ES-I3 (cell line): Measurements from ENCODE around the gene MRLN.
"Not testable (repeated sequence)": the region's sequence is repeated elsewhere in the genome, so short reads cannot be mapped to it uniquely, and the experiment has no call there.

ENCODE experiments used
- H3K36me3 ChIP-seq: 2 replicates; pipeline ENCODE4 v1.6.1; 2013; ENCODE audit warnings: mild to moderate bottlenecking, low read length, control low read depth, moderate library complexity; ENCODE audit not compliant: insufficient read depth
- H3K4me1 ChIP-seq: 2 replicates; pipeline ENCODE4 v1.6.1; 2013; ENCODE audit warnings: mild to moderate bottlenecking, control low read depth, low read length; ENCODE audit not compliant: insufficient read depth
- H3K9ac ChIP-seq: 2 replicates; pipeline ENCODE4 v1.6.1; 2013; ENCODE audit warnings: low read depth, mild to moderate bottlenecking, low read length, moderate library complexity
- H3K9me3 ChIP-seq: 2 replicates; pipeline ENCODE4 v1.6.1; 2013; ENCODE audit warnings: mild to moderate bottlenecking, low read length, moderate library complexity; ENCODE audit not compliant: control insufficient read depth, insufficient read depth

Gene MRLN

GRCh38 chr10:59753267-59753666 is at the start of gene MRLN:
Gene MRLN (minus strand): TSS chr10:59753455.
- Histone ChIP-seq H3K9ac (no peak within 1 kb of the TSS), H3K36me3 (no peaks in the 10 kb centered on the region), H3K4me1 (no peaks in the 10 kb centered on the region), H3K9me3 (no peaks in the 10 kb centered on the region)

DNA sequence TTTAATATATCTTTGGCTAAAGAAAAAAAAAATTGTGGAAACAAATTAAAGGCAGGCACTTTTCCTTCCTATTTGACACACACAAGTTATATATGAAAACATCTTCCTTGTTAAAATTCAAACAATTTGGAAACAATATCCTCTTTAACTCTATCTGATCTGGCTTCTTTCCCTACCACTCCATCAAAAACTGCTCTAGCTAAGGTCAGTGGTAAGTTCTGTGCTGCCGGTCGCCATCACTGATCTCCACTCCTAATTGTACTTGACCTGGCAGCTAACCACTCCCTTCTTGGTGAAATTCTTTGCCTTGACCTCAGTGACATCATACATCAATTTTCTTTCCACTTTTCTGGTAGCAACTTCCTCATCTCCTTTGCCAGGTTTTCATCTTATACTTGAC is 47.9 kb upstream of the MRLN start:
- Histone ChIP-seq H3K4me1 (no peaks in the 10 kb centered on the region), H3K36me3 (peaks cover 4% of the 10 kb centered on the region), H3K9me3 (no peaks in the 10 kb centered on the region), H3K9ac (no peak overlapping the region)

- no peaks in the 10 kb centered on the region for H3K9me3 ChIP-seq
- H3K9ac ChIP-seq, result no peak overlapping the region
- H3K36me3 ChIP-seq, result peaks cover 4% of the 10 kb centered on the region; the same call in 1 of the 2 replicates
- no peaks in the 10 kb centered on the region for H3K4me1 ChIP-seq
These were observed 46.2 kb upstream of the MRLN start for GRCh38 chr10:59799421-59799820.

DNA sequence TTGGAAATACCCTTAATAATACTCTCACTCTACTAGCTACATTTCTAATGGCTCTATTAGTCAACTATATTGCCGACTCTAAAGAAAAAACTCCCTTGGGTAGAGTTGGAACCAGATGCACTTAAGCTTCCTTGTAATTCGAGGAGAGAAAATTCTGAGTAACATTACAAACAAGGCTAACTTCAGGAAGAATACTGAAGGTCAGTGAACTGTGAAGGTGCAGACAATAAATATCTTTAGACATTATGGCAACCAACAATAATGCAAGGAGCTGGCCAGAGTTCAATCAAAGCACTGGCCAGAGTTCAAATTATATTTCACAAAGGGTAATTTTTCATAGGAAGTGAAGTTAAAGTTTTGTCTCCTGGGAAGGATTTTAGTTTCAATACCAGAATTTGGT is 40.7 kb upstream of the MRLN start:
- no peak overlapping the region for H3K9ac ChIP-seq
- H3K36me3 ChIP-seq, result peaks cover 7% of the 10 kb centered on the region
- H3K9me3 ChIP-seq, result no peaks in the 10 kb centered on the region
- H3K4me1 ChIP-seq, result no peaks in the 10 kb centered on the region

DNA sequence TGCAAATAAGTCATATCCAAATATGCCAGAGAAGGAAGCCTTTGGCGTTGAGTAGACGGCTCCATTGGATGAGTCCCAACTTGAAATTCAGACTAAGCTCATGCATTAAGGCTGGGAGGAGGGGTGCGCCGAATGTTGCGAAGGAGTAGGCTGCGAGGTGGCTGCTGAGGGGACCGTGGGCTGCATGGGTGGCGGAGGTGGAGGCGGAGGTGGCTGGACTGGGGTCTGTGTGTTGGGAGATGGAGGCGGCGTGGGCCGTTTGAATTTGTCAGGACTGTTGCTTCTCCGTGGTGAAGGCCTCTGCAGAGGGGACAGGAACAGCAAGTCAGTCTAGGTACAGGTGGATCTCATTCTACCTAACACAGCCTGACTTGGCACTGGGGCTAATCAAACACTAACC is 39.6 kb upstream of the MRLN start:
- H3K9ac ChIP-seq, result no peak overlapping the region
- H3K36me3 ChIP-seq, result peaks cover 7% of the 10 kb centered on the region
- H3K4me1 ChIP-seq, result no peaks in the 10 kb centered on the region
- no peaks in the 10 kb centered on the region for H3K9me3 ChIP-seq

DNA sequence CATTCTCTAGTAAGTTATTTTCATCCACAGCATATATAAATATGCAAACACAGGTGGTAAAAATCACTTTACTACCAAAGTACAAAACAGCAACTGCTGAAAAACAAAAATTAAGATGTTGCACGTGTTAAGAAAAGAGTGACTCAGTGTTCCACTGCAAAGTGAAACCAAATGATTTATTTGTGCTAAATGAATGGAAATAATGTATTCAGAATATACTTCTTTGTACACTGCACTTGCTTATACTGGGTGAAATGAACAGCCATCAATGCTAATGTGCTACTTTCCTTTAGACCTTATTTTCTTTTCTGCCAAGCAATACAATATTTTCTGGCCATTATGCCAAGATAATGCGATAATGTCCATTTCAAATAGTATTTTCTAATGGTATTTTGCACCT is 38.3 kb upstream of the MRLN start:
- H3K9ac ChIP-seq, result no peak overlapping the region
- no peaks in the 10 kb centered on the region for H3K4me1 ChIP-seq
- H3K36me3 ChIP-seq, result peaks cover 7% of the 10 kb centered on the region
- no peaks in the 10 kb centered on the region for H3K9me3 ChIP-seq

DNA sequence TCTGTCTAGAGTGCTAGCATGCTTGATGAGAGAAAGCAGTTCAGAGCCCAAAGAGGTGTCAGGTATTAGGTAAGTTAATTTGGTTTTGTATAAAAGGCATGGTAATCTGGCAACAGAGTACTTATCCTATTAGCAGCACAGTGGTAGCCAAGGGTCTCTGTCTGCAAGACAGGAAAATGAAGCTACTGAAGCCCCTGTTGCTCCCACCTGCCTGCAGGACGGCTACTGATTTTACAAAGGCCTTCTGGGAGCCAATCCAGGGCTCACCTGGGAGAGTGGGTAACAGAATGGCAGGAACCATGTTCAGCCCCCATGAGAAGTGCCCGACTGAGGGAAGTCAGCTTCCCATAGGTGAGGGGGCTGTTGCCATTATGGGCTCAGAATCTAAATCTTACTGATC is 36.8 kb upstream of the MRLN start:
- not testable (repeated sequence) for H3K4me1 ChIP-seq, H3K36me3 ChIP-seq, H3K9me3 ChIP-seq

GRCh38 chr10:59788914-59789313 is 35.7 kb upstream of the MRLN start:
- not testable (repeated sequence) for H3K9me3 ChIP-seq, H3K36me3 ChIP-seq, H3K9ac ChIP-seq, H3K4me1 ChIP-seq

More for the DNA sequence above, 36.8 kb upstream of the MRLN start:
- H3K9ac ChIP-seq, result not testable (repeated sequence)

DNA sequence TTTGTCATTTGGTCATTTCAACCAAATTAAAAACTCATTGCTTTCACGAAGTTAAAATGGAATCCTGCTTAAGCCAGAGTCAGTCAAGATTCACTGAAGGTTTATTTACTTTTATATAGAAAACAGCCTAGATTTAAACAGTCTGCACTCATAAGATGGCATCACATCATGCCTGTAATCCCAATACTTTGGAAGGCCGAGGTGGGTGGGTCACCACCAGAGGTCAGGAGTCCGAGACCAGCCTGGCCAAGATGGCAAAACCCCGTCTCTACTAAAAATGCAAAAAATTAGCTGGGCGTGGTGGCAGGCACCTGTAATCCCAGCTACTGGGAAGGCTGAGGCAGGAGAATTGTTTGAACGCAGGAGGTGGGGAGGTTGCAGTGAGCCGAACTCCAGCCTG is 33.8 kb upstream of the MRLN start:
- H3K36me3 ChIP-seq, H3K4me1 ChIP-seq, H3K9ac ChIP-seq, H3K9me3 ChIP-seq: not testable (repeated sequence)

DNA sequence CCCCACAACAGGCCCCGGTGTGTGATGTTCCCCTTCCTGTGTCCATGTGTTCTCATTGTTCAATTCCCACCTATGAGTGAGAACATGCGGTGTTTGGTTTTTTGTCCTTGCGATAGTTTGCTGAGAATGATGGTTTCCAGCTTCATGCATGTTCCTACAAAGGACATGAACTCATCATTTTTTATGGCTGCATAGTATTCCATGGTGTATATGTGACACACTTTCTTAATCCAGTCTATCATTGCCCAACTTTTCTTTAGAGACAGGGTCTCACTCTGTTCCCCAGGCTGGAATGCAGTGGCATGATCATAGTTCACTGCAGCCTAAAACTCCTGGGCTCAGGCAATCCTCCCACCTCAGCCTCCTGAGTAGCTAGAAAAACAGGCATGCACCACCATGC is 32.2 kb upstream of the MRLN start:
- H3K4me1 ChIP-seq, H3K36me3 ChIP-seq: not testable (repeated sequence)

DNA sequence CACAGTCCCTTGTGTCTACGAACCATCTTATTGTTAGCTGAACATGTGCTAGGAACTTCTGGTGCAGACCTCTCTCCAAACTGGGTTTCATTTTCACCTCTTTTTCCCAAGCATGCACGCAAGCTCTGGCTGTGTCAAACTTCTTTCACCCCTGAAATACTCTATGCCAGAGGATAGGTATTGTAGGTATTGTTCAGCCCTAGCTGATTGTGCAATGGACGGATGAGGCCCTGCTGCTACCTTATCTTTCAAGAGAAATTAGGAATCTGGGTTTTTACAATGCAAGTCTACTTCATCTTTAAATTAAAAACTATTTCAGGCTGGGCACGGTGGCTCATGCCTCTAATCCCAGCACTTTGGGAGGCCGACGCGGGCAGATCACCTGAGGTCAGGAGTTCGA is 28.3 kb upstream of the MRLN start:
- no peaks in the 10 kb centered on the region for H3K4me1 ChIP-seq
- H3K9me3 ChIP-seq, result 0 out of 2 replicates have a peak, but pooled peaks cover 6% of the 10 kb centered on the region
- no peak overlapping the region for H3K9ac ChIP-seq
- H3K36me3 ChIP-seq, result no peaks in the 10 kb centered on the region

More for the DNA sequence above, 32.2 kb upstream of the MRLN start:
- H3K9ac ChIP-seq, H3K9me3 ChIP-seq: not testable (repeated sequence)

- no peaks in the 10 kb centered on the region for H3K36me3 ChIP-seq
- H3K4me1 ChIP-seq, result no peaks in the 10 kb centered on the region
- H3K9ac ChIP-seq, result no peak overlapping the region
- 0 out of 2 replicates have a peak, but pooled peaks cover 8% of the 10 kb centered on the region for H3K9me3 ChIP-seq
These were observed 26.7 kb upstream of the MRLN start for GRCh38 chr10:59779756-59780533.

DNA sequence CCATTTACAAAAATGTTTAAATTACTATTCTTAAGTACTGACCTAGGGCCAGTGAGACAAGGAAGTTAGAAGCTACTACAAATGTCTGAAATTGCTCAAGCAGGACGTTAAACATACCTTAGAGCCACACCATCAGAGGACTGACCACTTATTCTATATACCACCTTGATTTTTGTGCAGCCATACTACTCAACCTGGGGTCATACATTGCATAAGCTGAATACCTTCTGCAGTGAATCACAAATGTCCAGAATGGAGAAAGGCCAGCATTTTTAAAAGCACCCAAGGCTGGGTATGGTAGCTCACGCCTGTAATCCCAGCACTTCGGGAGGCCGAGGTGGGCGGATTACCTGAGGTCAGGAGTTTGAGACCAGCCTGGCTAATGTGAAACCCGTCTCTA is 21.2 kb upstream of the MRLN start:
- Histone ChIP-seq H3K9ac (no peak overlapping the region), H3K9me3 (peaks cover 18% of the 10 kb centered on the region), H3K4me1 (no peaks in the 10 kb centered on the region), H3K36me3 (0 out of 2 replicates have a peak, but pooled peaks cover 4% of the 10 kb centered on the region)

GRCh38 chr10:59773088-59773487 is 19.8 kb upstream of the MRLN start:
- Histone ChIP-seq H3K36me3 (0 out of 2 replicates have a peak, but pooled peaks cover 4% of the 10 kb centered on the region), H3K9me3 (peaks cover 18% of the 10 kb centered on the region), H3K4me1 (no peaks in the 10 kb centered on the region), H3K9ac (no peak overlapping the region)

DNA sequence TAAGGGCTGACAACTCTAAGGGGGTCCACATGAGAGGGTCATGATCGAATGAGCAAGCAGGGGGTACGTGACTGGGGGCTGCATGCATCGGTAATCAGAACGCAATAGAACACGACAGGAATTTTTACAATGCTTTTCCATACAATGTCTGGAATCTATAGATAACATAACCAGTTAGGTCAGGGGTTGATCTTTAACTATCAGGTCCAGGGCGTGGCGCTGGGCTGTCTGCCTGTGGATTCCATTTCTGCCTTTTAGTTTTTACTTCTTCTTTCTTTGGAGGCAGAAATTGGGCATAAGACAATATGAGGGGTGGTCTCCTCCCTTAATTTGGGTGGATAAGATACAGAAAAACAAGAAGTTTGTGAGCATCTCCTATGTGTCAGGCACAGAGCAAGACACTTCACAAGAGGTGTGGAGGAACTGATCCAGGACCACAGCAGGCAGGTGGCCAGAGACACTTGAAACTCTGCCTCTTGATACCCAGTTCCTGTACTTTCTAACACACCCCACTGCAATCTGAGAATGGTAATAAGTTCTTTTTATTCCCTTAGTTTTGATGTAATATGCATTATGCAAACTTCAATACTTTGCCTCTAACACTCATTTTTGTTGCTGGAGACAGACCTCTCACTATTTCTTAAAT is 18.0 kb upstream of the MRLN start:
- Histone ChIP-seq H3K9me3 (peaks cover 10% of the 10 kb centered on the region), H3K36me3 (0 out of 2 replicates have a peak, but pooled peaks cover 4% of the 10 kb centered on the region), H3K9ac (no peak overlapping the region), H3K4me1 (no peaks in the 10 kb centered on the region)
